ENCODE data around the gene GGT6.

GGT6 gene

DNA sequence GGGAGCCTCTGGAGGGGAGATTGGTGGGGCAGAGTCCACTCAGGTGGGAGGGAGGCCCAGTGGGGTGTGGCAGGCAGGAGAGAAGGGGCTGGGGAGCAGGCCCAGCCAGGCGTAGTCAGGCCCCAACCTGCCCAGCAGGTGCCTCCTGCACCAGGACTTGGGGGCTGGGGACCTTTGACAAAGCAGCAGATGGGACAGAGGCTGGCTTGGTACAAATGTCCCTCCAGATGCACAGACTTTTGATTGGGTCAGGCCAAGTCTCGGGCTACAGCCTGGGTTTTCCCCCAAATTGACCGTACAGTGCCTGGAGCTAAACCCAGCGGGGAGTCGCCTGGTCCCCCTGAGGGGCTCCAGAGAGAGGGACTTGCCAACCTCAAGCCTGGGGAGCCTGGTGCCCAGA, 411 bp downstream of the GGT6 start:
- H3K27me3 ChIP-seq (ENCODE audit: insufficient read depth, low read length): peaks cover 8% of the 10 kb centered on the region
- H2AFZ ChIP-seq (ENCODE audit: low read depth, low read length): no peak overlapping the region

DNA sequence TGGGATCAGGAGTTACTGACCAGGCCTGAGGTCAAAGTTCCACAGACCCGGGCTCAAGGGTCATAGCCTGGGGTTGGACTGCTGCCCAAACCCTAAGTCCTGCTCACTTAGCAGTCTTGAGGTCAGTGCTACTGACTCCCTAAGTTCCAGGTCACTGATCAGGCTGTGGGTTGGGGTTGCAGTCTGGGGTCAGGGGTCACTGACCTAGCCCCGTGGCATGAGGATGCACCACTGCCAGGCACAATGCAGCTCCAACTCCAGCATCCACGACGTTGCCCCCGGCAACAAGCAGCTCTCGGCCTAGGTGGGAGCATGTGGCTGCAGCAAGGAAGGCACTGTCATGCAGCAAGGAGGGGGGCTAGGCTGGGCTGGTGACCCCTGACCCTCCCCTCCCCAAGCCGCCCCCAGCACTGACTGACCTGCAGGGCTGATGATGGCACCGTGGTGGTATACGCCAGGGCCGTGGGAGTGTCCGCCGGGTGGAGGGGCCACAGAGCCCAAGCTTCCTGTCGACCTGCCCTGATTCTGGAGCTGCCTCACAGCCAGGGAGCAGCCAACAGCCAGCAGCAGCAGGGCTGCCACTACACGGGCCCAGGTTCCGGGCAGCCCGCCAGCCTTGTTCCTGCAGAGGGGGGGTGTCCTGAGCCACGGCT, 1.1 kb downstream of the GGT6 start:
- Histone ChIP-seq H3K4me3 (ENCODE audit: low read length) (no peak overlapping the region), H3K4me1 (ENCODE audit: insufficient read depth, low read length) (peaks cover 28% of the 10 kb centered on the region), H3K9me3 (ENCODE audit: low read length) (no peaks in the 10 kb centered on the region), H2AFZ (ENCODE audit: low read depth, low read length) (no peak overlapping the region), H3K27me3 (ENCODE audit: insufficient read depth, low read length) (peaks cover 8% of the 10 kb centered on the region), H3K36me3 (ENCODE audit: insufficient read depth, low read length) (no peaks in the 10 kb centered on the region)

More for the DNA sequence above, 411 bp downstream of the GGT6 start:
- H3K4me3 ChIP-seq (ENCODE audit: low read length): no peak overlapping the region
- H3K9me3 ChIP-seq (ENCODE audit: low read length): no peaks in the 10 kb centered on the region
- no peaks in the 10 kb centered on the region for H3K36me3 ChIP-seq (ENCODE audit: insufficient read depth, low read length)
- H3K4me1 ChIP-seq (ENCODE audit: insufficient read depth, low read length): peaks cover 21% of the 10 kb centered on the region

DNA sequence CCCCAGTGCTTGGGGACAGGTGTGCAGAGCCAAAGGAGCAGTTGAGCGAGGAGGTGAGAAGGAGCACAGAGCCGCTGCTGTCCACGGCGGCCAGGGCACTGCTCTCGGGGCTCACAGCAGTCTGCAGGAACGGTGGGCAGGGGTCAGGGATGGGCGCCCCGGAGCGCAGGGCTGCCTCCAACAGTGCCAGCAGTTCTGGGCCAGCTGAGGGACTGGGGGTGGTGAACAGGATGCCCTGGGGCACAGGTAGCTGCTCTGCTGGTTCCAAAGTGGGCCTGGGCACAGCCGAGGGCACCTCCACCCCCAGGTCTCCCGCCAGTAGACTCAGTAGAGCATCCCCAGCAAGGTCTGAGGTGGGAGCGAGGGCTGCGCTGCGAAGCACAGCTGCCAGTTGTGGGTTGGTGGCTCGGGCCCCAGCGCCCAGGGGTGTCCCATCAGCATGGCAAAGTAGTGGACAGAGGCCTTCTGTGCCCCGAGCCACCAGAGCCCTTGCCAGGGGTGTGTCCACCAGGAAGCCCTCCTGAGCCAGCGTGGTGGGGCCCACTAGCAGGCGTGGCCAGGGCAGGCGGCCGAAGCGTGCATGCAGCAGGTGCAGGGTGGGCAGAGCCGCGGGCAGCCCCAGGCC, 1.9 kb downstream of the GGT6 start:
- Histone ChIP-seq H3K4me3 (ENCODE audit: low read length) (no peak overlapping the region), H2AFZ (ENCODE audit: low read depth, low read length) (no peak overlapping the region), H3K27me3 (ENCODE audit: insufficient read depth, low read length) (peaks cover 8% of the 10 kb centered on the region), H3K9me3 (ENCODE audit: low read length) (no peaks in the 10 kb centered on the region), H3K4me1 (ENCODE audit: insufficient read depth, low read length) (peaks cover 34% of the 10 kb centered on the region), H3K36me3 (ENCODE audit: insufficient read depth, low read length) (no peaks in the 10 kb centered on the region)

DNA sequence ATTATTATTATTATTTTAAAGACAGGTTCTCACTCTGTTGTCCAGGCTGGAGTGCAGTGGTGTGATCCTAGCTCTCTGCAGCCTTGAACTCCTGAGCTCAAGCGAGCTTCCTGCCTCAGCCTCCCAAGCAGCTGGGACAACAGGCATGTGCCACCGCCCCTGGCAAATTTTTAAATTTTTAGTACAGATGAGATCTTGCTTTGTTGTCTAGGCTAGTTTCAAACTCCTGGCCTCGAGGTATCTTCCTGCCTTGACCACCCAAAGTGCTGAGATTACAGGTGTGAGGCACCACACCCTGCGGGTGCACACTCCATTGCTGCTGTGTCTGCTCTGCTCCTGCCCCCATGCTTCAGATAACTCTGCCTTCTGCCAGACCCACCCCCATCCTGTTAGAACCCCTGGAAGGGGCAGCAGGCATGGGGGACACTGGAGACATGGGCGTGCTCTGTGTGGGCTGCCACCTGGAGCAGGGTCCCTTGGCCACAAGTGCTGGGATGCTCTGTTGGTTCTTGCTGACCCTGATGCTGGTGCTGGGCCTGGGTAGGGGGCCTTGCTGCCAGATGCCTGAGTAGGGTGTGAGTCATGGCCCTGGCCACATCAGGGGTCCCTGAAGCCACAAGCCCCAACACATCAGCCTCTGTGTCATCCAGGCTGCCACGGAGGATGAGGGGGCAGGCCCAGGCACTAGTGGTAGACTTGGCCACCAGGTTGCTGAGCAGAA, 2.6 kb downstream of the GGT6 start:
- no peak overlapping the region for H3K4me3 ChIP-seq (ENCODE audit: low read length)
- no peaks in the 10 kb centered on the region for H3K9me3 ChIP-seq (ENCODE audit: low read length)
- peaks cover 3% of the 10 kb centered on the region for H3K36me3 ChIP-seq (ENCODE audit: insufficient read depth, low read length)
- peaks cover 34% of the 10 kb centered on the region for H3K4me1 ChIP-seq (ENCODE audit: insufficient read depth, low read length)
- peaks cover 5% of the 10 kb centered on the region for H3K27me3 ChIP-seq (ENCODE audit: insufficient read depth, low read length)
- H2AFZ ChIP-seq (ENCODE audit: low read depth, low read length): no peak overlapping the region

DNA sequence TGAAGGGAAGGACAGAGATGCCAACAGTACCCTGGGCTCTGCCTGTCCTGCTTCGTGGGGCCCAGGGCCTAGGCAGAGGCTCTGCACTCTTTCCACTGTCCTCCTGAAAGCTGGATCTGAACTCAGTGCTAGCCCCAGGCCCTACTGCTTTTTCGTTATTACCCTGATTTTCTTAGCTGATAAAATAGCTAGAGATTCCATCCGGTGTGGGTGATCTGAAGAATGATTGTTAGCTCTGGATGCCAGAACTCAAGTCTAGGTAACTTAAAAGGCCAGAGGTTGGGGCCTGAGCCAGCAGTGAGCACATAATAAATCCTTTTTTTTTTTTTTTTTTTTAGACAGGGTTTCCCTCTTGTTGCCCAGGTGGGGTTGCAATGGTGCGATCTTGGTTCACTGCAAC, 3.4 kb downstream of the GGT6 start:
- no peak overlapping the region for H3K4me3 ChIP-seq (ENCODE audit: low read length)
- no peak overlapping the region for H2AFZ ChIP-seq (ENCODE audit: low read depth, low read length)
- H3K27me3 ChIP-seq (ENCODE audit: insufficient read depth, low read length): no peaks in the 10 kb centered on the region
- peaks cover 34% of the 10 kb centered on the region for H3K4me1 ChIP-seq (ENCODE audit: insufficient read depth, low read length)
- H3K9me3 ChIP-seq (ENCODE audit: low read length): no peaks in the 10 kb centered on the region
- H3K36me3 ChIP-seq (ENCODE audit: insufficient read depth, low read length): peaks cover 5% of the 10 kb centered on the region

DNA sequence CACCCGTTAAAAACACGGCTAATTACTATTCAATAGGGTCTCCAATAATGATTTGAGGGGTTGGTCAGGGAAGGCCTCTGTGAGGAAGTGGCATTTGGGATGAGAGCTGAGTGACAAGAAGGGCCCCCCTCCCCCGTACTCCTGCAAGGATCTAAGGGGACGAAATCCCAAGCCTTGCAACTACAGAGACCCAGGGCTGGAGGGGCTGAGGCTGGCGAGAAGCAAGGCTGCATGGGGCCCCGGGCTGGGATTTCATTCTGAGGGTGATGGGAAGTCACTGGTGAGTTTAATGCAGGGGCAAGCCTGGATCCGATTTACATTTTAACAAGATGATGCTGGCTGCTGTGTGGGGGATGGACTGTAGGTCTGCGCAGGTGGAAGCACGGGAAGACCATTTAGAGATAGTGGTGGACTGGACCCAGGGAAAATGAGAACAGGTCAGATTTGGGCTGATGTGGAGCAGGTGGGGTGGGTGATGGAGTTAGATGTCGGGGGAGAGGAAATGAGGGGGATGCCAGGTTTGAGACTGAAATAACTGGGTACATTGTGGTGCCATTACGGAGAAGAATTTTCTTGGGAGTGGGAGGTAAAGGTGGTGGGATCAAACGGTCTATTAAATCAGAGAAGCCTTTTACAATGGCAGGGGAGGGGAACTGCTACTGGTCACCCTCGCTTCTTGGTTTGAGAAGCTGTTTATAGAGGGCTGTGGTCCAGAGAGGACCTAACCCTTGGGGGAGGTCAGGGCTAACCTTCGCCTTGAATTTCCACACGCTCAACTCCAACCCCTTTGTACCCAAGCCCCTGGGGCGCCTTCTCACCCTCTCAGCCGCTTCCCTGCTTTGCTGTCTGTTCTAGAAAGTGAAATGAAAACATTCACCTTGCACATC, 4.3 kb downstream of the GGT6 start:
- H3K36me3 ChIP-seq (ENCODE audit: insufficient read depth, low read length): peaks cover 11% of the 10 kb centered on the region
- no peaks in the 10 kb centered on the region for H3K9me3 ChIP-seq (ENCODE audit: low read length)
- H2AFZ ChIP-seq (ENCODE audit: low read depth, low read length): peak overlapping the region; percentile 51
- H3K4me3 ChIP-seq (ENCODE audit: low read length): peak overlapping the region; percentile 72
- no peaks in the 10 kb centered on the region for H3K27me3 ChIP-seq (ENCODE audit: insufficient read depth, low read length)
- H3K4me1 ChIP-seq (ENCODE audit: insufficient read depth, low read length): peaks cover 34% of the 10 kb centered on the region

DNA sequence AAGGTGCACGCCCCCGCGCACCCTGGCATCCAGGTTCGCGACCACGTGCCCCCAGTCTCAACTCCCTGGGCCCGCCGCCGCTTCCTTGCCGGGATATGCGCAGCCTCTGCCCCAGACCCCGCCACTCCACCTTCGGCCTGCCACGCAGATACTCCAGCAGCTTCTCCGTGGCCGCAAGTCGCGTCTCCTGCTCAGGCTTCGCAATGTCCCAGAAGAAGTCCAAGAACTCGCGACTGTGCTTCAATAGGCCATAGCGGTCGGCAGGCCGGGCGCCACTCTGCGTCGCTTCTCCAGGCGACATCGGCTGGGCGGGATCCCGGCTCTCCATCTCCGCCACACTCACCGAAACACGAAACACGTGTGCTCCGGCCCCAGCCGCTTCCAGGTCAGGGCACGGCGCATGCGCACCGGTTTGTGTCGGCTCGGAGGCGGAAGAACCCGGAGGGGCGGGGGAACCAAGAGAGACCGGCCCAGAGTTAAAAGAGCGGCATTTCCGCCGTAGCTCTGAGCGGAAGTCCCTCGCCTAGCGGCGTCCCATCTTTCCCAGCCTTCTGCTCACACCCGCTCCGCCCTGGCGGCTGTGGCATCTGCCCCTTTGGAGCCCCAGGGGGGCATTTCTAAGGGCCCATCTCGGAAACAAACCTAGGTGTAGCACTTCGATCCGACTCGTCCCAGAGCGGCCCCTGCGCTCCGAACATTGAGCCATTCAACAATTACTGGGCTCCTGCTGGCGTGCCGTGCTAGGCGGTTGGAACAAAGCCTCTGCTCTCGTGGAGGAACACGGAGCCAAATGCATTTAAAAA, 5.2 kb downstream of the GGT6 start, which contains the start of gene MYBBP1A:
Gene MYBBP1A (minus strand): TSS at position 388 of the 803 bp plus-strand sequence. CDS start 60 bp downstream, at position 328.
- Histone ChIP-seq H3K4me3 (ENCODE audit: low read length) (peak within 1 kb of the TSS; percentile 72), H3K9me3 (ENCODE audit: low read length) (no peaks in the 10 kb centered on the region), H3K27me3 (ENCODE audit: insufficient read depth, low read length) (no peaks in the 10 kb centered on the region), H3K4me1 (ENCODE audit: insufficient read depth, low read length) (peaks cover 34% of the 10 kb centered on the region), H3K36me3 (ENCODE audit: insufficient read depth, low read length) (peaks cover 20% of the 10 kb centered on the region), H2AFZ (ENCODE audit: low read depth, low read length) (peak within 1 kb of the TSS; percentile 51)

DNA sequence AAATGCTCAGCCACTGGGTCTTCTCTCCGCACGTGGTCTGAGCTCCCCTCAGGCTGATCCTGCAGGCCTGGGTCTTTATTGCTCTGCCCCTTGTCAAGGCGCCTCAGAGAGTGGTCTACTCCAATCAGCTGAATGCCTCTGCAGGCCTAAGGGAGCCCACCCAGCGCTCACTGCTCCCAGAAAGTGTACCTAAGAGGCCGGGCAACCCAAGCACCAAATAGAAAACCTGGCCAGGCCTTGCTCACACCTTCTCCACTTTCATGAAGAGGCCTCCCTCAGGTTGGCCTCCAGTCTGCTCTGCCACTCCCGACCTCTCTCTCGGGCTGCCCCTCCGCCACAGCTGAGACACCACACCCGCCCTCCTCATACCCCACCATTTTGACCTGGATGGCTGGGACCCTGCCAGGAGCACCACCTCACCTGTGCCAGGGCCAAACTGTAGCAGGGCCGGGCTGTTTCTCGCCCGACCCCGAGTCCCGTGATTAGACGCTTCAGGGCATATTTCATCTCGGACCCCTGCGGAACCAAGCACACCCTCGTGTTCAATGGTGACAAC, 5.9 kb downstream of the GGT6 start:
- Histone ChIP-seq H3K27me3 (ENCODE audit: insufficient read depth, low read length) (no peaks in the 10 kb centered on the region), H3K4me3 (ENCODE audit: low read length) (peak overlapping the region; percentile 72), H3K9me3 (ENCODE audit: low read length) (no peaks in the 10 kb centered on the region), H3K4me1 (ENCODE audit: insufficient read depth, low read length) (peaks cover 31% of the 10 kb centered on the region), H2AFZ (ENCODE audit: low read depth, low read length) (peak overlapping the region; percentile 37), H3K36me3 (ENCODE audit: insufficient read depth, low read length) (peaks cover 27% of the 10 kb centered on the region)

DNA sequence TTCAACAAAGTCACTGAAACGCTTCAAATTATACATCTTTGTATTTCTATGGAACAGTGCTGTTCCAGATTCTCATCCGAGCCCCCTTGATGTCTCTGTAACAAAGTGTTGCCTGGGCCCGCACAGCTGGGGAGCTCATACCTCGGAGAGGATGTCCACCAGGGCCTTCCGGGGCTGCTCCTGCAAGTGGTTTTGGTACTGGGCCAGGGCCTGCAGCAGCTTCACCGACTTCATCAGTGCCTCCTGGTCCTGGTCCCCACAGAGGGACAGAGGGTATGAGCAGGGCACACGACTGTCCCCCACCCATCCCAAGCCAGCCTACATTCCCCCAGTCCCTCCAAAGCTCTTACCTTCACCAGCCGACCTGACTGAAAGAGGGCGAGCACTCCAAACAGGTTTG, 6.7 kb downstream of the GGT6 start:
- H3K9me3 ChIP-seq (ENCODE audit: low read length): no peaks in the 10 kb centered on the region
- peaks cover 34% of the 10 kb centered on the region for H3K36me3 ChIP-seq (ENCODE audit: insufficient read depth, low read length)
- H3K27me3 ChIP-seq (ENCODE audit: insufficient read depth, low read length): no peaks in the 10 kb centered on the region
- H3K4me1 ChIP-seq (ENCODE audit: insufficient read depth, low read length): peaks cover 24% of the 10 kb centered on the region
- H2AFZ ChIP-seq (ENCODE audit: low read depth, low read length): no peak overlapping the region
- H3K4me3 ChIP-seq (ENCODE audit: low read length): peak overlapping the region; percentile 72

DNA sequence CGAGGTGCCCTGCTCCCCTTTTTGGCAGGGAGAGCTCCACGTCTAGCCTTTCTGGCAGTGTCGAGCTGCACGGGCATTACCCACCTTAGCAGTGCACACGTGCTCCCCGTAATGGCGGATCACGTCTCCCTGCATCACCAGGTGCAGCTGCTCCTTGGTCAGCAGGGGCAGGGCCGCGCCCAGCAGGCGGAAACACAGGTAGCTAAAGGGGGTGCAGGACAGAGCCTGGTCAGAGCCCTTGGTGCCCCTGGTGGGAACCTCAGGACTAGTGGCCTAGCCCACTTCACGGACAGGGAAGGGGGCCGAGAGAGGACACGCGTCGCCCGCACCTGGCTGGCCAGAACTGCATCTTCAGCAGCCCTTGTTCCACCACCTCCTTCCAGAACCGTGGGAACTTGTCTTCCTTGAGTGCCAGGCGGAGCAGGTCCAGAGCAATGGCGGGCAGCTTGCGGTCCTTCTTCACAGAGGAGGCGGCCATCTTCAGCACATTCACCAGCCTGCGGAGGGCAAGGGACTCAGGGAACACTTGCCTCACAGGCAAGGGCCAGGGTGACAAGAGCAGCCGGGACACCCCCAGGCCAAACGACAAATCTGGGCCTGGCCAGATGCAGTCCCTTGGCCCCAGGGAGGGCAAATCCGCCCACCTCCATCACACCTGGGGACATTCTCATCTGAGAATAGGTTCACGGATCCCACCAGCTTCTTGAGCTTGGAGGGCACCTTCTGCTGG, 8.4 kb downstream of the GGT6 start:
- Histone ChIP-seq H3K9me3 (ENCODE audit: low read length) (no peaks in the 10 kb centered on the region), H3K4me3 (ENCODE audit: low read length) (no peak overlapping the region), H3K27me3 (ENCODE audit: insufficient read depth, low read length) (no peaks in the 10 kb centered on the region), H3K4me1 (ENCODE audit: insufficient read depth, low read length) (peaks cover 24% of the 10 kb centered on the region), H2AFZ (ENCODE audit: low read depth, low read length) (no peak overlapping the region), H3K36me3 (ENCODE audit: insufficient read depth, low read length) (peaks cover 44% of the 10 kb centered on the region)

DNA sequence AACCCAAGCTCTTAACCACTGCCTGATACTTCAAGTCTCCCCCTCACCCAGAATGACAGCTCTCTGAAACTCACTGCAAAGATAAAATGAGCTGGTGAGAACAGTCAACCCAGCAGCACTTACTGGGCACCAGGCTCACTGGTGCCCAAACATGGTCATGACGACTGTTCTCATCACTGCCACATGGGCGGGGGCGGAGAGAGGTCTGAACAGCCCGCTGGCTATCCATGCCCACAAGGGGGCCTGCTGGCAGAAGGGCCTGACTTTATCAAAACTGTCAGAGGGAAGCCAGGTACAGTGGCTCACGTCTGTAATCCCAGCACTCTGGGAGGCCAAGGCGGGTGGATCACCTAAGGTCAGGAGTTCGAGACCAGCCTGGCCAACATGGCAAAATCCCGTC, 9.2 kb downstream of the GGT6 start:
- Histone ChIP-seq H3K4me3 (ENCODE audit: low read length) (no peak overlapping the region), H3K4me1 (ENCODE audit: insufficient read depth, low read length) (peaks cover 20% of the 10 kb centered on the region), H3K27me3 (ENCODE audit: insufficient read depth, low read length) (no peaks in the 10 kb centered on the region), H3K36me3 (ENCODE audit: insufficient read depth, low read length) (peaks cover 48% of the 10 kb centered on the region), H3K9me3 (ENCODE audit: low read length) (no peaks in the 10 kb centered on the region), H2AFZ (ENCODE audit: low read depth, low read length) (no peak overlapping the region)

Data from neuron (in vitro differentiated cells).